HL-60/S4 treated with retinoic acid at 250 ng/mL for 4 days and 3 days (cell line): ENCODE measurements around the gene OSM.

Experiments used
- in situ Hi-C: fragments of 300-500 bp; cut with MboI; formaldehyde crosslinking; loops from 2 replicates; pipeline ENCODE4 v1.7.0; 2022; ENCODE audit warnings: low sequenced_read_pairs

OSM gene

DNA sequence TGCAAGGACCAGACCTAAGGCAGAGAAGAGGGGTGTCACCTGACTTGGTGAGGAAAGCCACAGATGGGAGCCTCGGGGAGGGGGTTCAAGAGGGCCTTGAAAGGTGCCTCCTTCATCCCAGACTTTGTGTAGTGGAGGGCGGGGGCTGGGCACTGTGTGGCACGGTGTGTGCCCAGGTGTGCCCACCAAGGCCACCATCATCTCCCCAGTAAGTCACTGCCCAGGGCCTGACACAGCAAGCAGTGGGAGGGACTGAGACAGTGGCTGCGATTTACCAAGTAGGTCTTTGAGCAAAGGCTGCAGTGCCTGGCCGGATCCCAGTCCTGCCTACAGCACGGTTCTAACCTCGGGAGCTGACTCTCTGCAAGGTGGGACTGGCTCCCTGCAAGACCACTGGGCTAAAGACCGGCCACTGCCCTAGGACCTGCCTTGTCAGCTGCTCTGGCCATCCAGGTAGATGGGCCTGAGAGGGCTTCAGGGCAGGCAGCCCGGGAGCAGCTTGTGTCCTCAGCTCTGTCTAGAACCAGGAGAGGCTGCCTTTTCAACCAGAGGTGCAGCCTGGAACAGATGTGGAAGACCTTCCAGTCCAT, 1.4 kb downstream of the OSM start:
- in situ Hi-C loops = no loop called here

- in situ Hi-C loops = loop anchor here (5.0 kb wide), 1 partner anchor 157 kb away; no protein-coding TSS in a partner anchor
These were observed 2.8 kb downstream of the OSM start for GRCh38 chr22:30263883-30264282.

- in situ Hi-C loops = loop anchor here (5.0 kb wide), 1 partner anchor 156 kb away; no protein-coding TSS in a partner anchor
These were observed 3.5 kb downstream of the OSM start for GRCh38 chr22:30262917-30263741.

DNA sequence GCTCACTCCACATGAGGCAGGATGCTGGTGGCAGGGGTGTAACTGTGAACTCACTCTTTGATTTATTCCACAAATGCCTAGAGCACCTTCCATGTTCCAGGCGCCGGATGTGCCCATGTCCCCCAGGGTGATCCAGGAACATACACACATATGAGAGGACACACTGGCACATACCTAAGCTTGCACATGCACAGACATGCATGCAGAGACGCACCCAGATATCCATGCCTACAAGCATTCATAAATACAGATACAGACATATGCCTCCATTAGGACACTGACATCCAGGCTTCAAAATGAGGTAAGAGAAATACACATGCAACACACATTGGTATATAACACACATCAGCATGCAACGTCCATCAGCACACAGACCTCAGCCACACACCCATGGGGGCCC, 4.5 kb downstream of the OSM start:
- in situ Hi-C loops = loop anchor here (5.0 kb wide), 1 partner anchor 155 kb away; no protein-coding TSS in a partner anchor

GRCh38 chr22:30261134-30261533, 5.5 kb downstream of the OSM start:
- in situ Hi-C loops = loop anchor here (5.0 kb wide), 1 partner anchor 154 kb away; no protein-coding TSS in a partner anchor

DNA sequence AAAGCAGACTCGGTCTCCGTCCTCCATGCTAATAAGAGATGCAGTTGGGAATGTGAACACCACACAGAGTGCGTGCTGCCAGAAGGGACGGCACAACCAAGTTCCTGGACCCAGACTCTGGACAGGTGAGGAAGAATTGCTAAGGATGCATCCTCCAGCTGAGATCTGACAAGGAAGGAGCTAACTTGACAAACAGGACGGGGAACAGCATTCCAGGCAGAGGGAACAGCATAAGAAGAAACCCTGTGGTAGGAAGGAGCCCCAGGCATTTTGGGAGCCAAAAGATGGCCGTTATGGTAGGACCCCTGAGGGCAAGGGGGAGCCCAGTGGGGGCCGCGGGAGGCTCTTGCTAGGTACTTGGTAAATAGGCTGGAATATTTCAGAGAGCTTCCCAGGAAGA, 6.0 kb downstream of the OSM start:
- in situ Hi-C loops = loop anchor here (5.0 kb wide), 1 partner anchor 153 kb away; no protein-coding TSS in a partner anchor

GRCh38 chr22:30260276-30260675, 6.4 kb downstream of the OSM start:
- in situ Hi-C loops = loop anchor here (5.0 kb wide), 1 partner anchor 153 kb away; no protein-coding TSS in a partner anchor

- in situ Hi-C loops = no loop called here
These were observed 12.3 kb downstream of the OSM start for GRCh38 chr22:30254314-30254713.

GRCh38 chr22:30253205-30253852, 13.3 kb downstream of the OSM start:
- in situ Hi-C loops = no loop called here

DNA sequence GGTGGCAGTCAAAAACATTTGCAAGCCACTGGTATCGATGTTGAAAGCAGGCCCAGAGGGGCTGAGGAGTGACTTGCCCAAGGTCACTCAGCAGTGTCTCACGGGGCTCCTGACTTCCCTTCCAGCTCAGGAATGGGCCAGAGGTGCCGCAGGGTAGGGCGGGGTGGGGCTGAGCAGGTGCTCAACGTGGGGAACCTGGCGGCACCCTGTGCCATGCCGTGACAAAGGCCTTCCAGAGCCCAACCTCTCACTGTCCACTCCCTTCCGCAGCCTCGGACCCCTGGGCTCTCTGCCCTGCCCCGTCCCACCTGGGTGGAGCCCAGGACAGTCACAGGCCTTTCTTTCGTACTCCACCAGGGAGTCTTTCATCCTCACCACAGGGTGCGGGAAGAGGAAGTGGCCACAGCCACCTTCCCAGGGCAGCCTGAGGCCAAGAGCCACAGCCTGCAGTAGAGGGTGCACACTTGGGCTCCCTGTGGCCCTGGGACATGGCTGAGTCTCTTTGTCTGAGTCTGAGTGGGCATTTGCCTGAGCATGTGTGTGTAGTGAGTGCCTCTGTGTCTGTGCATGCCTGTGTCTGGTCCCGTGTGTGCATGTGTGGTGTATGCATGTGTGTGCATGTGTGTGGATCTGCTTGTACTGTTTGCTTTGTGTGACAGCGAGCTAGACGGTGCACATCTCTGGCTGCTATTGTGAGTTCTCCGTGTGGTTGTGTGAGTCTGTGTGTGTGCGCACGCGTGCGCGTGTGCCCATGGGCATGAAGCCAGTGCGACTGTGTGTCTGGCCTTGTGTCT, 14.0 kb downstream of the OSM start:
- in situ Hi-C loops = no loop called here

- in situ Hi-C loops = no loop called here
These were observed 14.9 kb downstream of the OSM start for GRCh38 chr22:30251711-30252110.

DNA sequence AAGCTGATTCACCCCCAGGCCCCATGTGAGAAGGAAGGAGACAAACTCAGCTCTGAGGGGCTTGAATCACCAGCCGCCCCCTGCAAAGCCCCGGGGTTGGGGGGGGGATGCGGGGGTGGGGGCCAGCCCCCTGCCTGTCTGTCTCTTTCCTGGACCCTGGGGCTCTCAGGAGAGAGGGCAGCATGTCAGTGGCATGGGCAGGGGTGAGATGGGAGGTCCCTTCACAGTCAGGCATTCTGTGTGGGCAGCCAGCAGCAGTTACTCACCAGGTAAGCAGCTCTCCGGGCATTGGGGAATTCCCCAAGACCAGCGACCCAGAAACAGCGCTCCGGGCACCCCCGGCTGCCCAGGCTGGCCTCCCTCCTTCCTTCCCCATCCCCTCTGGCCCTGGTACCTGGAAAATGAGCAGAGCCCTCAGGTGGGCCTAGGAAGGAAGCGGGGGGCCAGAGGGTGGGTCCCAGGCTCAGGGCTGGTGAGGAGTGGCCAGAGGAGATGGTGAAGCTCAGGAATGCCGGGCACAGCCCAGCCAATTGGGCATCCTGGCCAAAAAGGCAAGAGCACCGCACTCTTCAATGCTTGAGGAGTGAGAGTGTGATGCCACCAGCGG, 15.9 kb downstream of the OSM start:
- in situ Hi-C loops = no loop called here

- in situ Hi-C loops = no loop called here
These were observed 16.5 kb downstream of the OSM start for GRCh38 chr22:30250039-30250565.

GRCh38 chr22:30249049-30250038, 17.3 kb downstream of the OSM start:
- in situ Hi-C loops = no loop called here

- in situ Hi-C loops = no loop called here
These were observed 18.2 kb downstream of the OSM start for GRCh38 chr22:30248484-30248883.

GRCh38 chr22:30247974-30248373, 18.7 kb downstream of the OSM start:
- in situ Hi-C loops = no loop called here

DNA sequence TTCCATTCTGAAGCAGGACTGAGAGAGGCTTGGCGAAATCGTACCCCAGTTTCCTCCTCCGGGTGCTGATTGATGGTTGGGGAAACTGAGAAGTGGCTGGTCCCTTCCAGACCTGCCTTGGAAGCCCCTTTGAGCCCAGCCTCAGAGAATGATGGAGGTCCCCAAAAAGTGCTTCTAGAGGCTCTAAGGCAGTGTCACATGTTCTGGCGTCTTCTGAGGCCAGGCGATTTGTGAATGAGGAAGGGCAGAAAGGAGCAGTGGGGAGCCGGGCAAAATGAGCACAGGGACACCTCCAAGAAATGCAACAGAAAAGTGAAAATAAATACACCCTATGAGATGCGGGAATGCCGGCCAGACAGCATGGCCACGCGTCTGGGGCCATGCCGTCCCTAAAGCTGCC, 19.1 kb downstream of the OSM start:
- in situ Hi-C loops = no loop called here

DNA sequence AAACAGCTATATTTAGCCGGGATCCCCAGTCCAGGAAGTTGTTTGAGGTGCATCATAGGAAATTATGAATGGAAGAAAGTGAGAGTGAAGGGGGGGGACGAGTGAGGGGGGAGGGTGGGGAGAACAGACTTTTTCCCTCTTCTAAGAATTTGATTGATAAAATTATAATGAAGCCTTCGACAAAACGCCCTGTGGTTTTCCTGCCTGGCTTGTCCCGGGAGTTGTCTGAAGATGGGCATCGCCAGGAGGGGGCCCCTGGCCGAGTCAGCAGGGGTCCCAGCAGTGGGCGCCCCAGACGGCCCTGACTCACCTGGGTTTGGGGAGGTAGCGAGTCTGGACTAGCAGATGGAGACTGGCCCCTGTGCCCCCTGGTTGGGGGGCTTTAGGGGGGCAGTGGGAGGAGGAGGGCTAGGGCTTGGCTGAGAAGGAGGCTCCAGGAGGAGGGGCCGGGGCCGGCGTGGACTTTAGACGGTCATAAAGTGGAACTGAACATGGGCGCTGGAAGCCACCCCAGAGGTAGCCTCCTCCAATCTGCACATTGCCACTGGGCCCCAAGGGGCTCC, 19.8 kb downstream of the OSM start:
- in situ Hi-C loops = no loop called here
